ENCODE measurements around the gene POLR3B.
"Not testable (repeated sequence)": the region's sequence is repeated elsewhere in the genome, so short reads cannot be mapped to it uniquely, and the experiment has no call there.

POLR3B gene

GRCh38 chr12:106477627-106478026, 120.1 kb downstream of the POLR3B start:
- DNase-seq, result not testable (repeated sequence)

DNA sequence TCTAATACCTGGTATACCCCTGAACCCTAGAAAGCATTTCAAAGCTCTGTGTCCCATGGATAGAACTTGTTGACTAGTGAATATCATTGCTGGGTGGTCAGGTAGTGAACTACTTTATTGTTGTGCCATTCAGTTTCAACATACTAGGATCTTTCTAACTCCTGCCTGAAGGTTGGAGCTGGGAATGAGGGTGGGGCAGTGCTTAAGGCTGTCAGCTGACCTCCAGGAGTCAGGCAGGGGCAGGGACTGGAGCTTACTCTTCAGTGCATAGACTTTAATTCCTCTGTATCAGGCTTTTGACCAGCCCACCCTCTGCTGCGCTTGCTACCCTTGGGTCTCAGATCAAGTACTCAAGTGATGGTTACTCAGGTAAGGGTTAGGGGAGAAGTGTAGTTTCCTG, 122.7 kb downstream of the POLR3B start:
- no peak for DNase-seq

DNA sequence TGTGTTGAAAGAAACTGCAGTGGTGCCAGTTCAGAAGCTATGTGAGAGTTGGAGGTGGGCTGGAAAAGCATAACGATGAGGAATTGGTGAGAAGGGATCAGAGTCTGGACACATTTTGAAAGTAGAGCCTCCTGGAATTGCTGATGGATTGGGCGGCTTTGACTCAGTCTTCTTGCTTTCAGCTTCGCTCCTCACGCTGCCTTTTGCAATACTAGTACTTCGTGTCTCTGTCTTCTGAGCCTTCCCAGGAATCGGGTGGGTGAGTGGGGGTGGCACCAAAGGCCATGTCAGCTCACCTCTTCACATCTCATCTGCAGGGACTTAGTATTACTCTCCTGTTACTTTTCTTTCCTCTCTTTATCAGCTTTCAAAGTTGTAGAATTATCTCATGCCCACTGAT, 123.7 kb downstream of the POLR3B start:
- no peak for DNase-seq

GRCh38 chr12:106487664-106488063, 130.1 kb downstream of the POLR3B start:
- no peak for DNase-seq

- no peak for DNase-seq
Measured at GRCh38 chr12:106488884-106489283, 131.3 kb downstream of the POLR3B start.

GRCh38 chr12:106490264-106490663, 132.7 kb downstream of the POLR3B start:
- DNase-seq, result no peak

DNA sequence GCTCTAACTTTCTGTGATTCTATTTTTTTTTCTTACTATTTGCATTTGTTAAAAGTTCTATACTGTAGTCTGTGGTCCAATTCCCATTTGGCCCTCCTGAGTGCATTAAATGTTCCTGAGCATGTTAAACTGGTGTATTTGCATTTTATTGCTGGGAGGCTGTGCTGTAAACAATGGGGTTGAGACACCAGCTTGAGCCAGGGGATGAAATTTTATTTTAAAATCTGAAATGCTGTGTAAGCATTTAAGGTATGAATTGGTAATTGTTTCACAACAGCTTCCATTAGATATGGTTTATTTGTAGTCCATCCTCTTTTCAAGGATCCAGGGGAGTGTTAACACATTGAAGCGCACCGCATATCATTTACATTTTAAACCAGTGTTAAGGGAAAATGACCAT, 135.3 kb downstream of the POLR3B start:
- DNase-seq, result no peak

DNA sequence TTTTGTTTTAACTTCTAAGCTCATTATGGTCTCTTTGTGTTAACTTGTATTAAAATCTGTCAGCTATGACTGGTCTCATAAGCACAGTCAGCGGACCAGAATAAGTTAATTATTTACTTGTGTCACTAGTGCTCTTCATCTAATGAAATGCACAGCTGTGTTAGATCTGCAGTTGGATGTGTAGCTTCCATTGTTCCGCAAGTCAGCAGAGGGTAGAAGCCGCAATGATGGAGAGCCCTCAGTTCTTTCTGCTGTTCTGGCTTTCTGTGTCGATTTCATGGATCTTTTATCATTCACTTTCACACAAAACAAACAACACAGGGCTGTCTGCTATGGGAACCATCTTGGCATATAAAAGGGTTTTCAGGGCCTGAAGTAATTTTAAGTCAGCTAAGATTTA, 136.0 kb downstream of the POLR3B start:
- DNase-seq, result no peak

GRCh38 chr12:106495354-106495965, 137.9 kb downstream of the POLR3B start:
- DNase-seq, result no peak

DNA sequence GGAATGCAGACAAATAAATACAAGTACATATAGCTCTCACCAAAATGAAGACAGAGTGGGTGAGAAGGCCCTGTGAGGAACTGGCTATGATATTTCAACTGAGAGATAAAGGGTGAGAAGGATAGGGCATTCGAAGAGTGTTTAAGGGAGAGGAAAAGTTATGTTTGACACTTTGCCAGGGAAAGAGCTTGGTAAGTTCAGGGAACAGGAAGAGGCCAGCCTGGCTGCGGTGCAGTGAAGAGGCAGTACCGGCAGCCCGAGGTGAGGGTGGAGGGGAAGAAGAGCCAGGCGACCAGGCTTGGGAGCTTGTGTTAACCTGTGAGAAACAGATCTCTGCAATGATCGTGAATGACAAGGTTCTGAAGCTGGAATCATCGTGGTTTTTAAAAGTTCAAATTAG, 140.5 kb downstream of the POLR3B start:
- DNase-seq, result no peak

DNA sequence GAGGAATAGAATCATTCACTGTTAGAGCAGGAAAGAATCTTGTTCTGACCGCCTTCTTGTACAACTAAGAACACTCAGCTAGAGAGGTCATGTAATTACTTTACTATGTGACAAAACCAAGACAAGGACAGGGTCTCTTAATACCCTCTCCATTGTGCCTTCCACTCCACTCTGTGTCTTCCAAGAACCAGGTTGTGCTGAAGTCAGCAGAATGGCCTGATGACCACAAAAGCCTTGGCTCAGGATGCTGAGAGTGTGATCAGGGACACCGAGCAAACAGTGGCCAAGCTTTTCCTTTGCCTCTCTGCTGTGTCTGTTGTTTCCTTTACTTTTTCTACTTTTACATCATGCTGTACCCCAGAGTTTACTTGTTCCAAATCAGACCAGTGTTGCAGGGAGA, 142.1 kb downstream of the POLR3B start:
- DNase-seq, result no peak

- DNase-seq, result no peak
Measured at GRCh38 chr12:106506691-106507090, 149.1 kb downstream of the POLR3B start.

- no peak for DNase-seq
Measured at GRCh38 chr12:106508966-106509365, 151.4 kb downstream of the POLR3B start.

GRCh38 chr12:106511365-106511764, 153.8 kb downstream of the POLR3B start:
- no peak for DNase-seq

DNA sequence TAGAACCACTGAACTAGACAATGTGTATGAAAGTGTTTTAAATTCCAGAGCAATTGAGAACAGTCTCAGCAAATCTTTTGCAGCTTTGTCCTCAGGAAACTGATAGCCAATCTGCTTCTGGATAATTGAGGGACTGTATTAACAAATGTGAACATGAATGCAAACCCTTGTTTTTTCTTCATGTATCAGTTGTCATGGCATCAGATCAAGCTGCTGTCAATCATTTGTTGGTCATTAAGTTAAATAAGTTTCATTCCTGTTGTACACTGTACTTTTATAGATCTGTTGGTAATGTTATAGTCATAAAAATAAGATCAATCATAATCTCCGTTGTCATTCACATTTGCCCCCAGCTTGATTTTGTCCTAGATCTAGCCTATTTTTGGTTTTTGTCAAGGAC, 159.8 kb downstream of the POLR3B start:
- DNase-seq, result no peak

- DNase-seq, result no peak
Measured at GRCh38 chr12:106519607-106520021, 162.1 kb downstream of the POLR3B start.

DNA sequence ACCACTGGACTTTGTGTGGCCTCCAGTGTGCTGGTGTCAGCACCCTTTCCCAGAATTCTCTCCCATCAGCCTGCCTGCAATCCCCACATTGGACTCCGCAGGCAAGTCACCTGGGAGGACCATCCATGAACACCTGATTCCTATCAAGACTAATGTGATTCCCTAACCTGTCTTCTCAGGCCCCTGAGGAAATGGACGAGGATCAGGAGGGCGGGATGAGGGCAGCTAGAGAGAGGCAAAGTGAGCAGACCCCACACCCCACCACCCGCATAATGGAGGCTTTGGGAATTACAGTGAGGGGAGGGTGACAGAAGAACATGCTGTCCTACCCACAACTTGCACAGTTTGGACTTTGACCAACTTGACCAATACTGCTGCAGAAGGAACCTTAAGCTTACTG, 164.4 kb downstream of the POLR3B start:
- no peak for DNase-seq

GRCh38 chr12:106522708-106523107, 165.2 kb downstream of the POLR3B start:
- no peak for DNase-seq

DNA sequence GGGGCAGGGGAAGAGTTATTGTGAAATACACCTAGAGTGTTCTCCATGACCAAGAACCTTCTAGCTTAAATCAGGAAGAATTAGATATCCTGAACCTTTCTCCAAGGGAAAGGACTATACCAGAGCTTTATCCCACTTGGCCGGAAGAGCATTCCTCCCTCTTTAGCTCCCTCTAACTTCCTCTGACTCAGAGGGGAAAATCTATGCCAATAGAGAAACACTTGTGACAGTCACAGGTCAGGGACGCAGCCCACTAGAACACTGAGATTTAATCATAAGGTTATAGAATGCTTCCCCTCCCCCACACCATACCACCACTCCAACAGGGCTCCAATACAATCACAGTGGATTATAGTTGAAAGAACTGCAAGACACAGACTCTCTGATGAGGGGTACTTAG, 169.8 kb downstream of the POLR3B start:
- no peak for DNase-seq

- DNase-seq, result no peak
Measured at GRCh38 chr12:106541201-106541600, 183.7 kb downstream of the POLR3B start.

- peak; percentile 41 for DNase-seq
Measured at GRCh38 chr12:106551410-106551809, 193.9 kb downstream of the POLR3B start.

DNA sequence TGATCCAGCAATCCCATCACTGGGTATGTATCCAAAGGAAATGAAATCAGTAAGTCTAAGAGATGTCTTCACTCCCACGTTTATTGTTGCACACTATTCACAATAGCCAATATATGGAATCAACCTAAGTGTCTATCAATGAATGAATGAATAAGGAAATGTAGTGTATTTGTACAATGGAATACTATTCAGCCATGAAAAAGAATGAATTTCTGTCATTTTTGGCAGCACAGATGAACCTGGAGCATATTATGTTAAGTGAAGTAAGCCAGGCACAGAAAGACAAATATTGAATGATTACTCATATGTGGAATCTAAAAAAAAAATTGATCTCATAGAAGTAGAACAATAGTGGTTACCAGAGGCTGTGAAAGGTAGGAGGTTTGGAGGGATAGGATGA, 194.7 kb downstream of the POLR3B start:
- DNase-seq, result no peak

Measured in SHP77 treated with DMSO at 0.1 percent for 48 hours (cell line).